Effector memory CD8-positive, alpha-beta T cell (primary cell): ENCODE data around the gene TEX261.

Source experiments
- ATAC-seq: fragments of 150-1000 bp; cut with Tn5 transposase; replicated peaks from 2 replicates; pipeline ENCODE4 v1.10.0; 2021; ENCODE audit warnings: mild to moderate bottlenecking, moderate library complexity
- DNase-seq, 3 experiments: peaks; one replicate each; pipeline ENCODE4 v3.0.0; 2021
- H3K27ac Mint-ChIP-seq, 2 donors: one replicate each; pipeline ENCODE4 v1.8.0; 2022; ENCODE audit warnings: mild to moderate bottlenecking in 2 of 2, mixed read lengths in 2 of 2, moderate library complexity in 2 of 2
- H3K27me3 Mint-ChIP-seq, 2 donors: one replicate each; pipeline ENCODE4 v1.8.0; 2022; ENCODE audit warnings: mixed read lengths in 2 of 2
- H3K36me3 Mint-ChIP-seq: one replicate; pipeline ENCODE4 v1.8.0; 2022; ENCODE audit warnings: mild to moderate bottlenecking, moderate library complexity, mixed read lengths; ENCODE audit not compliant: insufficient read depth
- H3K4me1 Mint-ChIP-seq, 2 donors: one replicate each; pipeline ENCODE4 v1.8.0; 2022; ENCODE audit warnings: low read depth in 2 of 2, mixed read lengths in 2 of 2
- H3K4me3 Mint-ChIP-seq, 2 donors: one replicate each; pipeline ENCODE4 v1.8.0; 2022; ENCODE audit warnings: mild to moderate bottlenecking in 2 of 2, mixed read lengths in 2 of 2, moderate library complexity in 2 of 2
- H3K9me3 Mint-ChIP-seq, 2 donors: one replicate each; pipeline ENCODE4 v1.8.0; 2022; ENCODE audit warnings: mixed read lengths in 2 of 2

TEX261 gene

GRCh38 chr2:70965506-70965905 lies 29.2 kb downstream of the TEX261 start:
- ATAC-seq (no peak), DNase-seq (no peak)
- Mint-ChIP-seq H3K4me3 (peak overlapping the region; percentile 76 to 90), H3K36me3 (no peaks in the 10 kb centered on the region), H3K27ac (peak overlapping the region in 1 of 2 donors; percentile 73), H3K4me1 (peaks cover 5 to 7% of the 10 kb centered on the region in 2 donors), H3K27me3 (peaks cover 16 to 47% of the 10 kb centered on the region in 2 donors), H3K9me3 (no peaks in the 10 kb centered on the region)

- DNase-seq (peak; percentile 83 to 84 (median 83)), ATAC-seq (peak; percentile 99)
- no peaks in the 10 kb centered on the region for H3K9me3 Mint-ChIP-seq
- peak overlapping the region; percentile 76 to 90 for H3K4me3 Mint-ChIP-seq
- H3K27ac Mint-ChIP-seq, result peak overlapping the region in 1 of 2 donors; percentile 73
- peaks cover 5 to 7% of the 10 kb centered on the region in 2 donors for H3K4me1 Mint-ChIP-seq
- peaks cover 20 to 54% of the 10 kb centered on the region in 2 donors for H3K27me3 Mint-ChIP-seq
- no peaks in the 10 kb centered on the region for H3K36me3 Mint-ChIP-seq
Measured at GRCh38 chr2:70964596-70965386, 29.9 kb downstream of the TEX261 start.

- Mint-ChIP-seq H3K36me3 (no peaks in the 10 kb centered on the region), H3K4me1 (peaks cover 5 to 7% of the 10 kb centered on the region in 2 donors), H3K4me3 (peak overlapping the region in 1 of 2 donors; percentile 76), H3K27me3 (peaks cover 20 to 59% of the 10 kb centered on the region in 2 donors), H3K27ac (no peak overlapping the region), H3K9me3 (no peaks in the 10 kb centered on the region)
- ATAC-seq (no peak), DNase-seq (no peak)
Measured at GRCh38 chr2:70964133-70964532, 30.5 kb downstream of the TEX261 start.

GRCh38 chr2:70962885-70963878 lies 31.5 kb downstream of the TEX261 start:
- Mint-ChIP-seq H3K4me3 (no peak overlapping the region), H3K27me3 (peaks cover 20 to 68% of the 10 kb centered on the region in 2 donors), H3K4me1 (peaks cover 8 to 12% of the 10 kb centered on the region in 2 donors), H3K9me3 (no peaks in the 10 kb centered on the region), H3K27ac (no peak overlapping the region), H3K36me3 (no peaks in the 10 kb centered on the region)
- DNase-seq (no peak), ATAC-seq (no peak)

GRCh38 chr2:70962211-70962884 lies 32.3 kb downstream of the TEX261 start:
- H3K4me3 Mint-ChIP-seq, result no peak overlapping the region
- DNase-seq (no peak), ATAC-seq (no peak)
- H3K27me3 Mint-ChIP-seq, result peaks cover 26 to 76% of the 10 kb centered on the region in 2 donors
- no peaks in the 10 kb centered on the region for H3K36me3 Mint-ChIP-seq
- peaks cover 8 to 12% of the 10 kb centered on the region in 2 donors for H3K4me1 Mint-ChIP-seq
- no peaks in the 10 kb centered on the region for H3K9me3 Mint-ChIP-seq
- no peak overlapping the region for H3K27ac Mint-ChIP-seq

- Mint-ChIP-seq H3K27me3 (peaks cover 29 to 78% of the 10 kb centered on the region in 2 donors), H3K4me3 (no peak overlapping the region), H3K36me3 (no peaks in the 10 kb centered on the region), H3K4me1 (peaks cover 8 to 12% of the 10 kb centered on the region in 2 donors), H3K27ac (no peak overlapping the region), H3K9me3 (no peaks in the 10 kb centered on the region)
- ATAC-seq (no peak), DNase-seq (no peak)
Measured at GRCh38 chr2:70961648-70961994, 33.1 kb downstream of the TEX261 start.

- H3K36me3 Mint-ChIP-seq, result no peaks in the 10 kb centered on the region
- peaks cover 8 to 12% of the 10 kb centered on the region in 2 donors for H3K4me1 Mint-ChIP-seq
- no peak overlapping the region for H3K4me3 Mint-ChIP-seq
- H3K9me3 Mint-ChIP-seq, result no peaks in the 10 kb centered on the region
- no peak overlapping the region for H3K27ac Mint-ChIP-seq
- peaks cover 35 to 84% of the 10 kb centered on the region in 2 donors for H3K27me3 Mint-ChIP-seq
- DNase-seq, result no peak
- ATAC-seq, result no peak
Measured at GRCh38 chr2:70960833-70961647, 33.6 kb downstream of the TEX261 start.

GRCh38 chr2:70959851-70960832 lies 34.5 kb downstream of the TEX261 start:
- ATAC-seq, result no peak
- Mint-ChIP-seq H3K4me3 (no peak overlapping the region), H3K4me1 (peaks cover 7 to 10% of the 10 kb centered on the region in 2 donors), H3K27me3 (peaks cover 43 to 92% of the 10 kb centered on the region in 2 donors), H3K9me3 (no peaks in the 10 kb centered on the region), H3K27ac (no peak overlapping the region), H3K36me3 (no peaks in the 10 kb centered on the region)
- no peak for DNase-seq

- Mint-ChIP-seq H3K4me1 (peaks cover 3 to 5% of the 10 kb centered on the region in 2 donors), H3K4me3 (no peak overlapping the region), H3K36me3 (no peaks in the 10 kb centered on the region), H3K9me3 (no peaks in the 10 kb centered on the region), H3K27me3 (peaks cover 44 to 92% of the 10 kb centered on the region in 2 donors), H3K27ac (no peak overlapping the region)
- DNase-seq (no peak), ATAC-seq (no peak)
Measured at GRCh38 chr2:70959271-70959761, 35.4 kb downstream of the TEX261 start.

- Mint-ChIP-seq H3K4me3 (no peak overlapping the region), H3K27me3 (peaks cover 50 to 87% of the 10 kb centered on the region in 2 donors), H3K4me1 (peaks cover 3 to 5% of the 10 kb centered on the region in 2 donors), H3K27ac (no peak overlapping the region), H3K9me3 (no peaks in the 10 kb centered on the region), H3K36me3 (no peaks in the 10 kb centered on the region)
- no peak for ATAC-seq
- no peak for DNase-seq
Measured at GRCh38 chr2:70958759-70959158, 35.9 kb downstream of the TEX261 start.

- no peak overlapping the region for H3K27ac Mint-ChIP-seq
- H3K36me3 Mint-ChIP-seq, result no peaks in the 10 kb centered on the region
- H3K9me3 Mint-ChIP-seq, result no peaks in the 10 kb centered on the region
- DNase-seq (no peak), ATAC-seq (no peak)
- H3K27me3 Mint-ChIP-seq, result peaks cover 50 to 77% of the 10 kb centered on the region in 2 donors
- H3K4me3 Mint-ChIP-seq, result no peak overlapping the region
- H3K4me1 Mint-ChIP-seq, result peaks cover 3 to 5% of the 10 kb centered on the region in 2 donors
Measured at GRCh38 chr2:70957798-70958197, 36.9 kb downstream of the TEX261 start.
